PC-9 (cell line): ENCODE results near the gene APBA1. TPM values are rescaled to one million over a fixed set of nuclear protein-coding genes. Genes with fewer than 3 reads are reported as not detected.

Experiments
- BruUV-seq: library from RNA; stranded (reverse); fragments of 400-500 nt; replicated peaks from 2 replicates; lab custom pipeline; 2021; lab: Mats Ljungman, UMichigan
- CTCF ChIA-PET: fragments of 300-600 bp; sonication (Branson Sonifier 250); formaldehyde crosslinking; loops from one replicate; lab custom pipeline; 2022; ENCODE audit warnings: antibody characterized with exemption; lab: Charles Lee
- POLR2A ChIA-PET: fragments of 300-600 bp; sonication (Branson Sonifier 250); formaldehyde crosslinking; loops from one replicate; lab custom pipeline; 2022; ENCODE audit warnings: antibody characterized with exemption; ENCODE audit not compliant: unreplicated experiment; lab: Charles Lee
- DNase-seq, 2 experiments: peaks; one replicate each; pipeline versions ENCODE4 v3.0.0 to v3.0.0-alpha.2; 2015 to 2022; ENCODE audit warnings: mixed read lengths in 1 of 2
- H2AFZ ChIP-seq: fragments of 200-600 bp; sonication (generic); 2 replicates; pipeline ENCODE4 v1.8.1; 2017; ENCODE audit warnings: antibody characterized with exemption
- H3F3A ChIP-seq: fragments of 200-600 bp; sonication (generic); 2 replicates; pipeline ENCODE4 v1.8.1; 2017; ENCODE audit warnings: antibody characterized with exemption, mild to moderate bottlenecking, low read depth; ENCODE audit not compliant: insufficient read depth
- H3K27ac ChIP-seq: fragments of 200-600 bp; sonication (generic); 2 replicates; pipeline ENCODE4 v1.6.1; 2016; ENCODE audit warnings: mixed run types
- H3K27me3 ChIP-seq: fragments of 200-600 bp; sonication (generic); 2 replicates; pipeline ENCODE4 v1.6.1; 2016; ENCODE audit warnings: low read depth, mixed run types; ENCODE audit not compliant: insufficient read depth
- H3K36me3 ChIP-seq: fragments of 200-600 bp; sonication (generic); 2 replicates; pipeline ENCODE4 v1.6.1; 2016; ENCODE audit warnings: low read depth, mixed run types
- H3K4me1 ChIP-seq: fragments of 200-600 bp; sonication (generic); replicated peaks from 2 replicates; pipeline ENCODE4 v1.6.1; 2016; ENCODE audit warnings: mixed run types; ENCODE audit not compliant: insufficient read depth
- H3K4me2 ChIP-seq: fragments of 200-600 bp; sonication (generic); 2 replicates; pipeline ENCODE4 v1.6.1; 2017; ENCODE audit warnings: mixed run types
- H3K4me3 ChIP-seq: fragments of 200-600 bp; sonication (generic); 2 replicates; pipeline ENCODE4 v1.6.1; 2016; ENCODE audit warnings: mixed run types
- H3K79me2 ChIP-seq: fragments of 200-600 bp; sonication (generic); 2 replicates; pipeline ENCODE4 v1.6.1; 2017; ENCODE audit warnings: low read depth, mixed run types
- H3K9me2 ChIP-seq: fragments of 200-600 bp; sonication (generic); 2 replicates; pipeline ENCODE4 v1.8.1; 2017; ENCODE audit warnings: mild to moderate bottlenecking; ENCODE audit not compliant: insufficient read depth
- H3K9me3 ChIP-seq: fragments of 200-600 bp; sonication (generic); 2 replicates; pipeline ENCODE4 v1.8.1; 2016; ENCODE audit warnings: low read depth; ENCODE audit not compliant: insufficient read depth
- H4K20me1 ChIP-seq: fragments of 200-600 bp; sonication (generic); 2 replicates; pipeline ENCODE4 v1.8.1; 2017; ENCODE audit not compliant: insufficient read depth
- CTCF ChIP-seq: fragments of 200-600 bp; sonication (generic); conservative IDR thresholded peaks from 2 replicates; pipeline ENCODE4 v1.6.1; 2017; ENCODE audit warnings: mixed run types, antibody characterized with exemption, mild to moderate bottlenecking, moderate library complexity
- EZH2 ChIP-seq: fragments of 200-600 bp; sonication (generic); IDR thresholded peaks from 2 replicates; pipeline ENCODE4 v1.8.0; 2017; ENCODE audit warnings: antibody characterized with exemption, low read depth
- intact Hi-C: fragments of 100-400 bp; cut with micrococcal nuclease; formaldehyde crosslinking; loops from one replicate; pipeline ENCODE4 v1.10.0; 2022; ENCODE audit not compliant: unreplicated experiment
- total RNA-seq: library from RNA; stranded (reverse); gene quantifications from 2 replicates; pipeline ENCODE4 v1.2.3, GENCODE V29; 2021

APBA1 gene
- total RNA-seq, 1 experiment from 2014 or later, result 0.44 TPM

- no peaks in the 10 kb centered on the region for H3K9me2 ChIP-seq
- H4K20me1 ChIP-seq, result no peaks in the 10 kb centered on the region
- H3K4me2 ChIP-seq, result no peak overlapping the region
- H3K9me3 ChIP-seq, result no peaks in the 10 kb centered on the region
- H3K79me2 ChIP-seq, result no peaks in the 10 kb centered on the region
- no peak overlapping the region for H2AFZ ChIP-seq
- no peak overlapping the region for H3K27ac ChIP-seq
- H3F3A ChIP-seq, result no peaks in the 10 kb centered on the region
- no peaks in the 10 kb centered on the region for H3K27me3 ChIP-seq
- TF ChIP-seq CTCF, result no peak
- no peak overlapping the region for H3K4me3 ChIP-seq
- POLR2A ChIA-PET, result no interaction called here
- CTCF ChIA-PET, result no interaction called here
- BruUV-seq, result no TSS peak
- DNase-seq, result no peak
- H3K4me1 ChIP-seq, result no peaks in the 10 kb centered on the region
- intact Hi-C loops, result no loop called here
- H3K36me3 ChIP-seq, result no peaks in the 10 kb centered on the region
Measured at GRCh38 chr9:69579032-69579758, 93.0 kb downstream of the APBA1 start.

GRCh38 chr9:69578026-69578425 is 94.1 kb downstream of the APBA1 start:
- Histone ChIP-seq H3K27me3 (no peaks in the 10 kb centered on the region), H3K4me2 (no peak overlapping the region), H4K20me1 (no peaks in the 10 kb centered on the region), H2AFZ (no peak overlapping the region), H3K9me3 (no peaks in the 10 kb centered on the region), H3K4me3 (no peak overlapping the region), H3K27ac (no peak overlapping the region), H3K36me3 (no peaks in the 10 kb centered on the region), H3K9me2 (no peaks in the 10 kb centered on the region), H3F3A (no peaks in the 10 kb centered on the region), H3K4me1 (no peaks in the 10 kb centered on the region), H3K79me2 (no peaks in the 10 kb centered on the region)
- POLR2A ChIA-PET, result no interaction called here
- no peak for DNase-seq
- intact Hi-C loops, result no loop called here
- CTCF ChIA-PET, result no interaction called here
- BruUV-seq, result no TSS peak
- no peak for TF ChIP-seq CTCF
- no peak for TF ChIP-seq EZH2

DNA sequence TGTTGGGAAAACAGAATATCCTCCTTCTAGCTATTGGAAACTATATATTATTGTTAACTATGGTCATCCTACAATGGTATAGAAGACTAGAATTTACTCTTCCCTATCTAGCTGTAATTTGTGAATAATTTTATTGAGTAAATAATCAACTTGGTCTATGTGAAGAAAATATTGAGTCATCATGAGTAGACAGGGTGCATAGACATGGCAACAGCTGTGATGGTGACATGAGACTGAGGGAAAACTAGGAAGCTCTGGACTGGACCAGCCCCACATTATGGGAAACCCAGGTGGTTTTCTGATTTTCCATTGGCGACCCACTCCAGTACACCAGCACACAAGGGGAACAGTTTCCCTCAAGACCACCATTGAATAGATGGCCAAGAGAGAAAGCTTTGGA is 95.0 kb downstream of the APBA1 start:
- Histone ChIP-seq H3K4me2 (no peak overlapping the region), H3K27ac (no peak overlapping the region), H3K4me1 (no peaks in the 10 kb centered on the region), H2AFZ (no peak overlapping the region), H3K27me3 (no peaks in the 10 kb centered on the region), H3K79me2 (no peaks in the 10 kb centered on the region), H3K4me3 (no peak overlapping the region), H3K9me3 (no peaks in the 10 kb centered on the region), H3F3A (no peaks in the 10 kb centered on the region), H3K9me2 (no peaks in the 10 kb centered on the region), H3K36me3 (no peaks in the 10 kb centered on the region), H4K20me1 (no peaks in the 10 kb centered on the region)
- POLR2A ChIA-PET, result no interaction called here
- DNase-seq, result no peak
- BruUV-seq, result no TSS peak
- CTCF ChIA-PET, result no interaction called here
- TF ChIP-seq CTCF, result no peak
- no peak for TF ChIP-seq EZH2
- intact Hi-C loops, result no loop called here
